Left lung (tissue), 14 donors: ENCODE results near the gene TBX18. TPM values are rescaled to one million over a fixed set of nuclear protein-coding genes. Genes with fewer than 3 reads are reported as not detected.
A peak's percentile ranks its signal among the peaks of the same experiment; 100 is the strongest.

Experiments
- ATAC-seq: fragments of 200-7000 bp; cut with Tn5 transposase; one replicate; pipeline ENCODE4 v1.9.1; 2020; ENCODE audit warnings: moderate library complexity
- DNase-seq, 4 donors: peaks; one replicate each; pipeline ENCODE4 v3.0.0-alpha.2; 2013 to 2020
- H3K27ac ChIP-seq, 2 donors: fragments of 200-600 bp; sonication (generic) in 1 of 2; one replicate each; pipeline versions ENCODE4 v1.5.0 to v1.8.0; 2020 to 2021
- H3K27me3 ChIP-seq, 2 donors: fragments of 200-600 bp; sonication (generic) in 1 of 2; one replicate each; pipeline versions ENCODE4 v1.5.0 to v1.8.0; 2020 to 2021
- H3K36me3 ChIP-seq, 2 donors: fragments of 200-600 bp; sonication (generic) in 1 of 2; one replicate each; pipeline versions ENCODE4 v1.5.0 to v1.8.0; 2020 to 2021
- H3K4me1 ChIP-seq, 2 donors: fragments of 200-600 bp; one replicate each; pipeline ENCODE4 v1.8.0; 2021
- H3K4me3 ChIP-seq, 2 donors: fragments of 200-600 bp; sonication (generic) in 1 of 2; one replicate each; pipeline versions ENCODE4 v1.5.0 to v1.8.0; 2020 to 2021; ENCODE audit warnings: mild to moderate bottlenecking in 1 of 2
- H3K9me3 ChIP-seq, 2 donors: fragments of 200-600 bp; sonication (generic) in 1 of 2; one replicate each; pipeline versions ENCODE4 v1.5.0 to v1.8.0; 2020 to 2021
- CTCF ChIP-seq, 2 donors: fragments of 200-600 bp; sonication (generic) in 1 of 2; IDR thresholded peaks; one replicate each; pipeline versions ENCODE4 v1.5.0 to v1.8.0; 2021; ENCODE audit warnings: antibody characterized with exemption in 2 of 2
- intact Hi-C, 2 donors: fragments of 100-400 bp; cut with DNase I; formaldehyde crosslinking; loops; one replicate each; pipeline versions ENCODE4 v1.11.2 to v1.14.2; 2022
- long read RNA-seq, 12 donors: library from polyadenylated mRNA in 2 of 12; unstranded in 2 of 12; transcript quantifications; one replicate each; pipeline ENCODE4 v2.0.0 and lab custom pipeline, GENCODE V29; 2019 to 2026
- polyA plus RNA-seq, 6 donors: library from polyadenylated mRNA; unstranded; fragments of 120-200 nt; gene quantifications; one replicate each; pipeline ENCODE4 v1.2.1, GENCODE V29; 2013; ENCODE audit not compliant: insufficient read length in 6 of 6
- total RNA-seq, 2 donors: library from RNA; stranded (reverse); fragmentation: NEBNext Ultra II Directional; extraction: Animal tissue kit (Norgen Biotek cat#: 25700); gene quantifications; one replicate each; pipeline ENCODE4 v1.2.1, GENCODE V29; 2021
- donor health status: DM: no; HTN: yes; CAD: no.
- donor health status: DM: no; HTN: no; CAD: no.

Gene TBX18
- total RNA-seq (under 1 TPM in 1 of 2 donors, not detected in 1; 0.60 TPM), polyA plus RNA-seq (under 1 TPM; 0.27 to 0.52 (median 0.42) TPM)
- long read RNA-seq, donor 1: 0 reads
- long read RNA-seq, donor 2: 0 reads
- long read RNA-seq, donor 3: 0 reads
- long read RNA-seq, donor 4: 0 reads
- long read RNA-seq, donor 5: 0 reads
- long read RNA-seq, donor 6: 0 reads
- long read RNA-seq, donor 7: 0 reads
- long read RNA-seq, donor 8: 0 reads
- long read RNA-seq, donor 9: 0 reads
- long read RNA-seq, donor 10, partial matches to known transcripts: 0 of 1 reads
- long read RNA-seq, donor 10, other reads (novel, unspliced or antisense): 1 of 1 reads
- long read RNA-seq, donor 11, full-length matches to known transcripts: 4 of 4 reads
- long read RNA-seq, donor 11, partial matches to known transcripts: 0 of 4 reads
- long read RNA-seq, donor 11, other reads (novel, unspliced or antisense): 0 of 4 reads
- long read RNA-seq, donor 12: 0 reads

GRCh38 chr6:84764332-84765049 lies at the start of gene TBX18:
TBX18 (minus strand) TSS chr6:84764598; CDS start chr6:84764181, 417 bp downstream.
- Histone ChIP-seq H3K27ac (no peak within 1 kb of the TSS), H3K36me3 (no peaks in the 10 kb centered on the region), H3K9me3 (no peaks in the 10 kb centered on the region), H3K4me1 (peaks cover 8 to 20% of the 10 kb centered on the region in 2 donors), H3K27me3 (peaks cover 96 to 100% of the 10 kb centered on the region in 2 donors), H3K4me3 (peak within 1 kb of the TSS; percentile 5 to 6)
- DNase-seq: peak in 3 of 4 donors; percentile 59 to 82 (median 67)
- no peak for TF ChIP-seq CTCF (IDR thresholded peaks at IDR 0.05)
- ATAC-seq: peak; percentile 88
- intact Hi-C loops: no loop called here

- no peaks in the 10 kb centered on the region for H3K27me3 ChIP-seq
- H3K4me3 ChIP-seq: no peak overlapping the region
- H3K9me3 ChIP-seq: no peaks in the 10 kb centered on the region
- H3K4me1 ChIP-seq: no peaks in the 10 kb centered on the region
- H3K36me3 ChIP-seq: no peaks in the 10 kb centered on the region
- TF ChIP-seq CTCF (IDR thresholded peaks at IDR 0.05): no peak
- DNase-seq (no peak), ATAC-seq (no peak)
- intact Hi-C loops: no loop called here
- no peak overlapping the region for H3K27ac ChIP-seq
These were observed 47.0 kb upstream of the TBX18 start for GRCh38 chr6:84811351-84811750.

- no peak for TF ChIP-seq CTCF (IDR thresholded peaks at IDR 0.05)
- intact Hi-C loops: no loop called here
- H3K4me1 ChIP-seq: no peaks in the 10 kb centered on the region
- ATAC-seq (no peak), DNase-seq (no peak)
- no peak overlapping the region for H3K27ac ChIP-seq
- H3K27me3 ChIP-seq: no peaks in the 10 kb centered on the region
- H3K4me3 ChIP-seq: no peak overlapping the region
- H3K9me3 ChIP-seq: no peaks in the 10 kb centered on the region
- no peaks in the 10 kb centered on the region for H3K36me3 ChIP-seq
These were observed 45.1 kb upstream of the TBX18 start for GRCh38 chr6:84809455-84809854.

GRCh38 chr6:84808491-84809061 lies 44.2 kb upstream of the TBX18 start:
- no peaks in the 10 kb centered on the region for H3K4me1 ChIP-seq
- TF ChIP-seq CTCF (IDR thresholded peaks at IDR 0.05): no peak
- no peak overlapping the region for H3K4me3 ChIP-seq
- no peaks in the 10 kb centered on the region for H3K9me3 ChIP-seq
- no peak overlapping the region for H3K27ac ChIP-seq
- ATAC-seq (no peak), DNase-seq (peak in 2 of 4 donors; percentile 31 to 61)
- H3K27me3 ChIP-seq: no peaks in the 10 kb centered on the region
- intact Hi-C loops: no loop called here
- H3K36me3 ChIP-seq: no peaks in the 10 kb centered on the region

GRCh38 chr6:84805145-84805544 lies 40.7 kb upstream of the TBX18 start:
- Histone ChIP-seq H3K27ac (no peak overlapping the region), H3K4me3 (no peak overlapping the region), H3K4me1 (no peaks in the 10 kb centered on the region), H3K27me3 (no peaks in the 10 kb centered on the region), H3K9me3 (no peaks in the 10 kb centered on the region), H3K36me3 (no peaks in the 10 kb centered on the region)
- no peak for TF ChIP-seq CTCF (IDR thresholded peaks at IDR 0.05)
- no peak for ATAC-seq
- intact Hi-C loops: no loop called here
- no peak for DNase-seq
